RKO (cell line): ENCODE data around the gene LRP1.

Experiments
- DNase-seq: peaks from one replicate; pipeline ENCODE4 v3.0.0-alpha.2; 2016; ENCODE audit warnings: low spot score

The LRP1 gene

GRCh38 chr12:57254506-57255280 is 126.4 kb downstream of the LRP1 start:
- no peak for DNase-seq

- DNase-seq: no peak
Measured at GRCh38 chr12:57255916-57256315, 127.6 kb downstream of the LRP1 start.

- DNase-seq: no peak
Measured at GRCh38 chr12:57258977-57259970, 131.0 kb downstream of the LRP1 start.

- DNase-seq: no peak
Measured at GRCh38 chr12:57260366-57260765, 132.1 kb downstream of the LRP1 start.

GRCh38 chr12:57261428-57261865 is 133.2 kb downstream of the LRP1 start:
- no peak for DNase-seq

- no peak for DNase-seq
Measured at GRCh38 chr12:57262126-57262822, 134.0 kb downstream of the LRP1 start.
